Endothelial cell of umbilical vein (primary cell): Measurements from ENCODE around the gene MYADML2. TPM values are rescaled to one million over a fixed set of nuclear protein-coding genes. Genes with fewer than 3 reads are reported as not detected.

Source experiments
- BruUV-seq: library from RNA; stranded (reverse); fragments of 400-500 nt; replicated peaks from 2 replicates; lab custom pipeline; 2021; lab: Mats Ljungman, UMichigan
- CTCF ChIA-PET: fragments of 300-600, 350-600 bp; sonication (Branson Sonifier 250); formaldehyde crosslinking; loops from one replicate; lab custom pipeline; 2021; ENCODE audit warnings: antibody characterized with exemption, inconsistent platforms; lab: Charles Lee
- POLR2A ChIA-PET: fragments of 300-600, 350-600 bp; sonication (Branson Sonifier 250); formaldehyde crosslinking; loops from one replicate; lab custom pipeline; 2021; ENCODE audit warnings: antibody characterized with exemption, inconsistent platforms; lab: Charles Lee
- DNase-seq: peaks from one replicate; pipeline ENCODE4 v3.0.0-alpha.2; 2011; ENCODE audit warnings: low read depth, low spot score
- FAIRE-seq: peaks from 2 replicates; lab custom pipeline; 2011; peaks lifted over from hg19 to GRCh38; lab: Jason Lieb, UNC
- H2AFZ ChIP-seq: 2 replicates; pipeline ENCODE4 v1.6.0; 2012; ENCODE audit warnings: low read depth, low read length, control low read depth, inconsistent platforms
- H3K27ac ChIP-seq: 2 replicates; pipeline ENCODE4 v1.5.1; 2011; ENCODE audit warnings: low read depth, mild to moderate bottlenecking, control low read depth, low read length, moderate library complexity; ENCODE audit not compliant: insufficient read depth
- H3K27me3 ChIP-seq, 2 experiments: 2 replicates each; pipeline versions ENCODE4 v1.6.0 to v1.6.1; 2011; ENCODE audit warnings: low read length in 2 of 2, mixed read lengths in 1 of 2; ENCODE audit not compliant: control insufficient read depth in 2 of 2, insufficient read depth in 2 of 2
- H3K36me3 ChIP-seq, 2 experiments: 2 replicates in 1 of 2; 3 replicates in 1 of 2; pipeline ENCODE4 v1.5.1; 2011; ENCODE audit warnings: low read length in 2 of 2, mild to moderate bottlenecking in 1 of 2, moderate library complexity in 1 of 2; ENCODE audit not compliant: control insufficient read depth in 2 of 2, insufficient read depth in 2 of 2; ENCODE audit errors: extremely low read depth in 1 of 2
- H3K4me1 ChIP-seq: 3 replicates; pipeline ENCODE4 v1.5.1; 2011; ENCODE audit warnings: mild to moderate bottlenecking, low read length; ENCODE audit not compliant: control insufficient read depth, insufficient read depth; ENCODE audit errors: extremely low read depth
- H3K4me2 ChIP-seq: 2 replicates; pipeline ENCODE4 v1.6.1; 2011; ENCODE audit warnings: low read length, control low read depth, mixed read lengths; ENCODE audit not compliant: insufficient read depth
- H3K4me3 ChIP-seq, 3 experiments: fragments of 200-600 bp in 1 of 3; sonication (generic), shearing (Covaris generic) in 1 of 3; replicated peaks in 1 of 3; 2 replicates each; pipeline ENCODE4 v1.5.1; 2011 to 2016; ENCODE audit warnings: control low read depth in 3 of 3, low read length in 3 of 3, mild to moderate bottlenecking in 2 of 3, inconsistent platforms in 1 of 3, low read depth in 1 of 3, moderate library complexity in 1 of 3; ENCODE audit not compliant: insufficient read depth in 1 of 3
- H3K79me2 ChIP-seq: 2 replicates; pipeline ENCODE4 v1.6.0; 2012; ENCODE audit warnings: low read length, inconsistent platforms; ENCODE audit not compliant: control insufficient read depth, insufficient read depth
- H3K9ac ChIP-seq: replicated peaks from 2 replicates; pipeline ENCODE3; 2011; ENCODE audit warnings: low read length, control low read depth; ENCODE audit not compliant: insufficient read depth; ENCODE audit errors: extremely low read depth
- H3K9me1 ChIP-seq: replicated peaks from 3 replicates; pipeline ENCODE4 v1.6.0; 2011; ENCODE audit warnings: mild to moderate bottlenecking, low read length; ENCODE audit not compliant: control insufficient read depth, insufficient read depth; ENCODE audit errors: extremely low read depth
- H3K9me3 ChIP-seq: replicated peaks from 2 replicates; pipeline ENCODE4 v1.5.1; 2012; ENCODE audit warnings: low read length, inconsistent platforms; ENCODE audit not compliant: control insufficient read depth, insufficient read depth
- H4K20me1 ChIP-seq: replicated peaks from 2 replicates; pipeline ENCODE3; 2011; ENCODE audit warnings: mild to moderate bottlenecking, low read length; ENCODE audit not compliant: control insufficient read depth, insufficient read depth; ENCODE audit errors: extremely low read depth
- FOS ChIP-seq: IDR thresholded peaks from 2 replicates; pipeline ENCODE4 v1.6.1; 2011; ENCODE audit warnings: mild to moderate bottlenecking, low read length, moderate library complexity, borderline replicate concordance; ENCODE audit not compliant: insufficient read depth
- JUN ChIP-seq: IDR thresholded peaks from 2 replicates; pipeline ENCODE4 v1.6.1; 2011; ENCODE audit warnings: borderline replicate concordance, low read depth; ENCODE audit not compliant: insufficient read length, insufficient read depth
- MYC ChIP-seq: IDR thresholded peaks from one replicate; pipeline ENCODE4 v1.6.1; 2011; ENCODE audit warnings: mild to moderate bottlenecking, low read depth, low read length
- POLR2A ChIP-seq: IDR thresholded peaks from 2 replicates; pipeline ENCODE4 v1.6.1; 2012; ENCODE audit warnings: low read depth, mild to moderate bottlenecking, control low read depth, low read length
- POLR2AphosphoS5 ChIP-seq: IDR thresholded peaks from 2 replicates; pipeline ENCODE4 v1.6.1; 2012; ENCODE audit warnings: low read depth, mild to moderate bottlenecking, control low read depth, low read length, moderate library complexity; ENCODE audit not compliant: insufficient read depth
- dilution Hi-C: fragments of 300-500 bp; cut with MboI; formaldehyde crosslinking; loops from one replicate; pipeline ENCODE4 v1.15.0; 2019; ENCODE audit warnings: low sequenced_read_pairs; ENCODE audit not compliant: extremely low pct_ligation_motif_present
- intact Hi-C: fragments of 100-400 bp; cut with micrococcal nuclease; formaldehyde crosslinking; loops from one replicate; pipeline ENCODE4 v1.10.0; 2022
- polyA plus RNA-seq, 4 experiments: library from polyadenylated mRNA; depleted of rRNA in 3 of 4; stranded (reverse) in 3 of 4; unstranded in 1 of 4; fragments of >200 nt; gene quantifications; 2 replicates each; pipeline versions ENCODE4 v1.2.1 to v1.2.3, GENCODE V29; 2011 to 2012; ENCODE audit warnings: missing spikeins in 1 of 4
- total RNA-seq: library from RNA; stranded (reverse); gene quantifications from 2 replicates; pipeline ENCODE4 v1.2.3, GENCODE V29; 2021
- TF ChIP-seq, protein P1 (sequence below), 2 donors: IDR thresholded peaks; 1 replicate in 1 of 2; 2 replicates in 1 of 2; pipeline ENCODE4 v1.5.1; 2011; ENCODE audit warnings: low read length in 2 of 2, mild to moderate bottlenecking in 2 of 2, moderate library complexity in 2 of 2, control low read depth in 1 of 2, inconsistent platforms in 1 of 2, low read depth in 1 of 2; ENCODE audit not compliant: insufficient read depth in 1 of 2; ENCODE audit errors: extremely low read depth in 1 of 2

The MYADML2 gene
- total and polyA plus RNA-seq, 2 donors (not counting 3 experiments of a cell fraction or from before 2014, with no cell fraction given), result not detected

DNA sequence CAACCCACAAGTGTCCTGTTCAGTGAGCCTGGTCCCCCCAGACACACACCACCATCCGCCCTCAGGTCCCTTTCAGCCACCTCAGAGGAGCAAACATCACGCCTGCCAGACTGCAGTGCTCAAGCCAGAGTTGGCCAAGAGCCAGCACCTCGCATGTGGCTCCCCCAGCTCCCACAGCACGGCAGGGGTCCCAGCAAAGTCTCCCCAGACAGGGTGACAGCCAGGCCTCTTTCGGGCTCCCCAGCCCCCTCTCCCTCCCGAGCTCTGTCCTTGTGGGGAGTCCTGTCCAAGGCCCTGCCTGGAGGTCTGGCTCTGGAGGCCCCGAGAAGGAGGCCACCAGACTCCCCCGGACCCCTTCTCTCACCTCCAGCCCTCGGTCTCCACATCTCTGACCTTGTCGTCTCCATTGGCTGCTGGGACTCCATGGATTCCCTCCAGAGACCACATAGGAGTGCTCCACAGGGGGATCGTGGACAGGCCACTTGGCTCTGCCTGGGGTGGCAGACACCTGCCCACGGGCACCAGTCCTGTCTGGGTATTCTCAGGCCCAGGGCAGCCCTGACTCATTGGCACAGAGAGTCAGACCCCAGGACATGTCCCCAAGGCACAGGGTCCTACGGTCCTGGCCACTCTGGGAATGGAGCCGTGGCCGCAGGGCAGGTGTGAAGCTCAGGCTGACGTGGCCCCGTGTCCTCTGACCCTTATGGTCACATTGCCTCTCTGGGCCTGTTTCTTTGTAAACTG is 1.8 kb upstream of the MYADML2 start:
- Histone ChIP-seq H3K79me2 (no peaks in the 10 kb centered on the region), H3K9me1 (no peaks in the 10 kb centered on the region), H3K9me3 (no peaks in the 10 kb centered on the region), H3K36me3 (no peaks in the 10 kb centered on the region), H3K4me2 (no peak overlapping the region), H3K4me1 (no peaks in the 10 kb centered on the region), H3K4me3 (no peak overlapping the region), H3K27me3 (peaks cover 0 to 5% of the 10 kb centered on the region in 2 experiments), H4K20me1 (no peaks in the 10 kb centered on the region), H2AFZ (no peak overlapping the region), H3K9ac (no peak overlapping the region), H3K27ac (no peak overlapping the region)
- TF ChIP-seq, protein P1, sequence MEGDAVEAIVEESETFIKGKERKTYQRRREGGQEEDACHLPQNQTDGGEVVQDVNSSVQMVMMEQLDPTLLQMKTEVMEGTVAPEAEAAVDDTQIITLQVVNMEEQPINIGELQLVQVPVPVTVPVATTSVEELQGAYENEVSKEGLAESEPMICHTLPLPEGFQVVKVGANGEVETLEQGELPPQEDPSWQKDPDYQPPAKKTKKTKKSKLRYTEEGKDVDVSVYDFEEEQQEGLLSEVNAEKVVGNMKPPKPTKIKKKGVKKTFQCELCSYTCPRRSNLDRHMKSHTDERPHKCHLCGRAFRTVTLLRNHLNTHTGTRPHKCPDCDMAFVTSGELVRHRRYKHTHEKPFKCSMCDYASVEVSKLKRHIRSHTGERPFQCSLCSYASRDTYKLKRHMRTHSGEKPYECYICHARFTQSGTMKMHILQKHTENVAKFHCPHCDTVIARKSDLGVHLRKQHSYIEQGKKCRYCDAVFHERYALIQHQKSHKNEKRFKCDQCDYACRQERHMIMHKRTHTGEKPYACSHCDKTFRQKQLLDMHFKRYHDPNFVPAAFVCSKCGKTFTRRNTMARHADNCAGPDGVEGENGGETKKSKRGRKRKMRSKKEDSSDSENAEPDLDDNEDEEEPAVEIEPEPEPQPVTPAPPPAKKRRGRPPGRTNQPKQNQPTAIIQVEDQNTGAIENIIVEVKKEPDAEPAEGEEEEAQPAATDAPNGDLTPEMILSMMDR (IDR thresholded peaks at IDR 0.05; ENCODE audit: extremely low read depth in 1 of 2, insufficient read depth in 1 of 2, low read depth in 1 of 2, low read length in 2 of 2), result no peak
- TF ChIP-seq MYC (no peak), JUN (no peak)
- no peak for DNase-seq
- no TSS peak for BruUV-seq
- intact Hi-C loops (no loop called here), dilution Hi-C loops (no loop called here)
- no peak for FAIRE-seq
- ChIA-PET CTCF (interaction anchor here (4.2 kb wide), 1 partner anchor 11 kb away, joined by 33 read pairs; no protein-coding TSS in a partner anchor), POLR2A (no interaction called here)

DNA sequence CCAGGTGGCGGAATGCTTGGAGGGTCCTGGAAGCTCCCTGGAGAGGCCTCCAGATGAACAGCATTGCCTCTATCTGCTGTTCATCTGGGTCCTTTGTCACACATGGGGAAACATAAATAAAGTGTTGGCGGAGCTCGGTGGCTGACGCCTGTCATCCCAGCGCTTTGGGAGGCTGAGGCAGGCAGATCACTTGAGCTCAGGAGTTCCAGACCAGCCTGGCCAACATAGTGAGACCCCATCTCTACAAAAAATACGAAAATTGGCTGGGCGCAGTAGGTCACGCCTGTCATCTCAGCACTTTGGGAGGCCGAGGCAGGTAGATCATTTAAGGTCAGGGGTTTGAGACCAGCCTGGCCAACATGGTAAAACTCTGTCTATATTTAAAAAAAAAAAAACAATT is 2.2 kb downstream of the MYADML2 start:
- H4K20me1 ChIP-seq, result no peaks in the 10 kb centered on the region
- no peak overlapping the region for H2AFZ ChIP-seq
- no peak overlapping the region for H3K4me2 ChIP-seq
- ChIA-PET POLR2A (interaction anchor here (0.7 kb wide), 1 partner anchor 120 kb away, joined by 3 read pairs; no protein-coding TSS in a partner anchor), CTCF (interaction anchor here (0.9 to 1.7 kb wide), 3 partner anchors 15 to 75 kb away, joined by 3 to 5 read pairs (median 4); no protein-coding TSS in a partner anchor)
- dilution Hi-C loops (no loop called here), intact Hi-C loops (no loop called here)
- H3K9me1 ChIP-seq, result no peaks in the 10 kb centered on the region
- TF ChIP-seq FOS (no peak), POLR2A (no peak), POLR2AphosphoS5 (no peak)
- TF ChIP-seq, protein P1 (IDR thresholded peaks at IDR 0.05; ENCODE audit: extremely low read depth in 1 of 2, insufficient read depth in 1 of 2, low read depth in 1 of 2, low read length in 2 of 2), result no peak
- no peaks in the 10 kb centered on the region for H3K9me3 ChIP-seq
- no peak for DNase-seq
- no peak for FAIRE-seq
- no peak overlapping the region for H3K9ac ChIP-seq
- H3K4me3 ChIP-seq, result no peak overlapping the region
- no peaks in the 10 kb centered on the region for H3K36me3 ChIP-seq
- H3K4me1 ChIP-seq, result no peaks in the 10 kb centered on the region
- no peak overlapping the region for H3K27ac ChIP-seq
- no TSS peak for BruUV-seq
- H3K79me2 ChIP-seq, result no peaks in the 10 kb centered on the region
- peaks cover 0 to 7% of the 10 kb centered on the region in 2 experiments for H3K27me3 ChIP-seq
